HG03064 (cell line): ENCODE data around the gene TBKBP1.
"Not testable (repeated sequence)": the region's sequence is repeated elsewhere in the genome, so short reads cannot be mapped to it uniquely, and the experiment has no call there.

ENCODE experiments used
- ATAC-seq: cut with Tn5 transposase; IDR thresholded peaks from one replicate; pipeline ENCODE4 v1.9.1; 2021; ENCODE audit warnings: low read depth; ENCODE audit not compliant: unreplicated experiment

TBKBP1 gene

DNA sequence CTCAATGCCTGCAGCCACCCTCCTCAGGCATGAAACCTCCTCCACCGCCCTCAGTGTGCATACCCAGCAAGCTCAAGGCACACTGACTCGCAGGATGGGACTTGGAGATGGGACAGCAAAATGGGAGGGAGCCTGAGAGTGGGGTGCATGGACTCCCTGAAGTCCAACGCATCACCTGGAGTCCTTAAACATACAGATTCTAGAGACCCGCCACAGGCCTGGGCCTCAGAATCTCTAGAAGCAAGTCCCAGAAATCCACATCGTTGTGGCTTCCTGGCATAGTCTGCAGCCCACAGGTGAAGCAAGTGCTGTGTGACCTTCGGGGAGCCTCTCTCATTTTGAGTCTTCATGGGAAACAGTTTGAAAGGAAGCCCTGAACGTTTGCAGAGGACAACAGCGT lies 35.5 kb downstream of the TBKBP1 start:
- ATAC-seq, result no peak

DNA sequence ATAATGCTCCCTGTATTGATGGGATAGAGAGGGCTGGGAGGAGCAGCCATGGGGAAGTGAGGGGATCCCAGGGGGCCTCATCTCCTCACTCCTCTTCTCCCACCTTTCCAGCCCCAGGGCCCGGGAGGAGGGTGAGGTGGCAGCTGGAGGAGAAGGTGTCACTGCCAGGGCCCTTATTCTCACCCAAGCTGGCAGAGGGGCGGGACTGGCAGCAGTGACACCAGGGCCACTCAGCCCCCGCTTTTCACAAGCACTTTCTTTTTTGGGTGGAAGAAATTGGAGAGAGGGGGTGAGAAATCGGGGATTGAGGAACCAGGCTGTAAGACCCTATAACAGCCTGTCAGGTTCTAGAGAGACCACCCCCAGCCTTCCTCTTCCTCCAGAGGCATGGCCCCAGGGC lies 36.7 kb downstream of the TBKBP1 start:
- ATAC-seq, result no peak

DNA sequence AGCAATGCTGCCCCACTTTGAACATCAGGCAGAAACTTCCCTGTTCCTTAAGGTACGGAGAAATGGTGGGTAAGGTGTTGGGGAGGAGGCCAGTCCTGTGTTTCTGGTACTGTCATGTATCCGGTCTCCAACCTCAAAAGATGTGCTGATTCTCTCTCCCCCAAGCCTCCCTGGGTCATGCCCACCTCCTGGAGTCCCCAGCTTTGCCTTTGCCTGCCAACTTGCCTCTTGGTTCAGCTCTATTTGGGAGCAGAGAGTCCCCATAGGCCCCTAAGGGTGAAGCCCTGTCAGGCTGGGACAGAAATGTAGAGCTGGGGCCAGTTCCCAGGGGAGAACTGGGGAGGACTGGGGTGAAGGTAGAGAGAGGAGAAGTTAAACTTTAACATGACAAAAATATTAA lies 37.4 kb downstream of the TBKBP1 start:
- no peak for ATAC-seq

DNA sequence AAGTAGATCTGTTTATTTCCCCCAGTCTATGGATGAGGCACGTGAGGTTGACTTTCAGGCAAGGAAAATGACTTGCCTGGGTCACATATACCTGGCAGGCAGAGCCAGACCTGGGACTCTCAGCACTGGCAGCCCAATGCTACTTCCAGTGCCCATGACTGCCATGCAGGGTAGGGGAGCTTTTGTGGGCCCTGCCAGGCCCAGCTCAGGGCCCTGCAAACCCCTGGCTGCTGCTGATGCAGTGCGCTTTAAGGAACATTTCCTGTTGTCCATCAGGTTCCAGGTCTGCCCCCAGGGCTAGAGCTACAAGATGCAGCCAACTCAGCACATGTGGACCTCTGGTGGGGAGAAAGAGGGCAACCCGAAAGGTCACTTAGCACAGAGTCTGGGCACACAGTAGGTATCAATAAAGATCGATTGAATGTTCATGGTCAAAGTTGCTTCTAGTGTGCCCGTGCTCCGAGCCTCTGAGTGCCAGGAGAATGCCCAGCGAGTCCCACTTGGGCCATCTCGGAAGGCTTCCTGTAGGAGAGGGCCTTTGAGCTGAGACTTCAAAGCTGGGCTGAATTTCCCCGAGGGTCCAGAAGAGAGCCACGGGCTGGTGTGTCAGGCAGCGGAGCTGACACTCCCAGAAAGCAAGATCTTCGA lies 38.6 kb downstream of the TBKBP1 start:
- no peak for ATAC-seq

DNA sequence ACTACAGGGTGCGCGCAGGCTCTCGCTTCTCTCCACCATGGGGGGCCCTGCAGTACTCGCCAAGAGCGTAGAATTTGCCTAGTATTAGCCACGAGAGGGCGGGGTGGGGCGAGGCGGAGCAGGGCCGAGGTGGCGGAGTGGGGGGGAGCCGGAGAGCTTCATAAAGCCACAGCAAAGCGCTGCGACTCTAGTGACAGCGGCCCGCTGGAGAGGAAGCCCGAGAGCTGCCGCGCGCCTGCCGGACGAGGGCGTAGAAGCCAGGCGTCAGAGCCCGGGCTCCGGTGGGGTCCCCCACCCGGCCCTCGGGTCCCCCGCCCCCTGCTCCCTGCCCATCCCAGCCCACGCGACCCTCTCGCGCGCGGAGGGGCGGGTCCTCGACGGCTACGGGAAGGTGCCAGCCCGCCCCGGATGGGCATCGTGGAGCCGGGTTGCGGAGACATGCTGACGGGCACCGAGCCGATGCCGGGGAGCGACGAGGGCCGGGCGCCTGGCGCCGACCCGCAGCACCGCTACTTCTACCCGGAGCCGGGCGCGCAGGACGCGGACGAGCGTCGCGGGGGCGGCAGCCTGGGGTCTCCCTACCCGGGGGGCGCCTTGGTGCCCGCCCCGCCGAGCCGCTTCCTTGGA lies 39.2 kb downstream of the TBKBP1 start, which contains the start of gene TBX21:
TSS of gene TBX21 (plus strand) at position 190 of the 627 bp plus-strand sequence. CDS start at position 409, 219 bp downstream.
- ATAC-seq, result peak; percentile 42

DNA sequence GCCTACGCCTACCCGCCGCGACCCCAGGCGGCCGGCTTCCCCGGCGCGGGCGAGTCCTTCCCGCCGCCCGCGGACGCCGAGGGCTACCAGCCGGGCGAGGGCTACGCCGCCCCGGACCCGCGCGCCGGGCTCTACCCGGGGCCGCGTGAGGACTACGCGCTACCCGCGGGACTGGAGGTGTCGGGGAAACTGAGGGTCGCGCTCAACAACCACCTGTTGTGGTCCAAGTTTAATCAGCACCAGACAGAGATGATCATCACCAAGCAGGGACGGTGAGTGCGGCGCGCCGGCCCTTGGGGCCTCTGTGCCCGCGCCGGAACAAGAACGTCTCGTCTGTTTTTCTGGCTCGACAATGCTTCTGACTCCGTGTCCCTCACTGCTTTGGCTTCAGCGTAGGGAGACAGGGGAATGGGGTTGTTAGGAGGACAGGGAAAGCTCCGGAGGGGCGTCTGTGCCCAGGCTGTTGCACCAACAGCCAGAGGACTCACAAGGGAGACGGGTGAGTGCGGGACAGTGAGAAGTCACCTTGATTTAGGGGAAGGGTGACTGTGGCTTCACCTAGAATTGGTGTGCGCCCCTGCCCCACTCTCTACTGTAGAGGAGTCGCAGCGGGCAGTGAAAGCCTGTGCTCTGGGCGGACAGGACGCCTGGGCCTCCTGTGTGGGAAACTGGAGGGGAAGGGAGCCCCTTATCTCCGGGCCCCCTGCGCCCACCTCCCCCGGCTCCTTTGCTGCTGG lies 39.9 kb downstream of the TBKBP1 start:
- ATAC-seq, result peak; percentile 17

DNA sequence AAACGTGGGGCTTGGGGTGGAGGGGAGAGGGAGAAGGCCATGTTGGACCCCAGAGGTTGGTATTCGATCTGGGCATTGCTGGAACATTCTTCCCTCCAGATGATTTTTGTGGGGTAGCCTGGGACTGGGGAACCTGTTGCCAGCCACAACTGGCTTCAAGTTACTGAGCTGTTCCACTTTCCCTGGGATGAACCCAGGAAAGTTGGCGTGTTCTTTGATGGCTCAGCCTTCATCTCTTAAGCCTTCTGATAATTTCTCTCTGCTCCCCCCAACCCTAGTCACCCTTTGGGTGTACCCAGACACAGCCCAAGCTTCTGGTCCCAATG lies 41.1 kb downstream of the TBKBP1 start:
- ATAC-seq, result no peak

DNA sequence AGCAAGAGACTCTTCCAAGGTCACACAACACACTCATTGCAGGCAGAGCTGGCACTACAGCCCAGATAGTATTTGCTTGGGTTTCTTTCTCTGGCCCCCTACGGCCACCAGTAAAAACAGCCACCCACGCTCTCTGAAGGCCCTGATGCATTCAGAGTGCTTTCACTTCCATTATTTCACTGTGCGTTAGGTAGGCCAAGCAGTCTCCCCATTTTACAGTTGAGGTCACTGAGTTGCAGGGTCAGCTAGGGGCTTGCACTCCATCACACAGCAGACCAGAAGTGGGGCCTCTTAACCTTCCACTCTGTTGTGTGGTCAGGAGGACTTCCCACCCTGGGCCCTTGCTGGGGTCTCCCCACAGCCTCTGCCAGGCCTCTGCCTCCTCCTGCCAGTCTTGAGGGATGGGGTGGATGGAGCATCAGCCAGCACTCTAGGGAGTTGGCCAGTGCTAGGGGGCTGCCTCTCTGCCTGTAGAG lies 41.6 kb downstream of the TBKBP1 start:
- peak; percentile 40 for ATAC-seq

DNA sequence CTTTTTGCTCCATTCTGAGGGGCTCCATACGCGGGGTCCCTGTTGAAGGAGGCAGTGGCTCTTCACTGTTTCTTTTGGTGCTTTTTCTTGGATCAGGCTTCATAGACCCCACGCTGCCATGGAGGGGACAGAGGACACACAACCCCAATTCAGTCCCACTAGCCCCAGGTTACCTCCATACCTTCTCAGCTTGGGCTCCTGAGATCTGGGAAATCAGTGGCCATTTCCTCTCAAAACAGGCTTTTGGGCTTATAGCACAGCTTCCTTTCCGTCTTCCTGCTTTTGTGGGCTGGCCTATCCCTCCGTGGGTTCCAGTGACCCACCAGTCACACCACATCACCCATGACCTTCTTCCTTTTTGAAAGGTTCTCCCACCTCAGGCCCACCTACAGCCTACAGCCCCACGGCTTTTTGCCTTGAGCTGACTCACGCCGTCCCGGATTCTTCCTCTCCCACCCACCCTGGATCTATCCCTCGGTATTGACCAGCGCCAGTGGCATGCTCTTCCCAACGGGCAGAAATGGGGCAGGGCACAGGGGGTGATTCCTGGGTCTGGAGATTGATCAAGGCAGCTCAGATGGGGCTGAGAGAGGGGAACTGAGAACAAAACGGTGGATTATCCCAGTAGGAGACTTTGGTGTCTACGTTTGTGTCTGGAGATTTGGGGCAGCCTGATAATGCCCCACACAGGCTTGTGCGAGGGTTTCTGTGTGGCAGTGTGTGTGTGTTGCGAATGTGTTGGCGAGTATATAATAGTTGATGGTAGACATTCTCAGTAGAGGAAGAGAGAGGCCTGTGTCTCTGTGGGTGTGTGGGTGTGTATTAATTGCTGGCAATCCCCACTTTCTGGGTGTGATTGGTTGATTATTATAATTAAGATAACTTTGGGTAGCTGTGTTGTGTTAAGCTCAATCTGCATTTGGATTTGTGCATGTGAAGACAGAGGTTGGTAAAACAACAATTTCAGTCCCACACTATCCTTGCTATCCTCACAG lies 42.8 kb downstream of the TBKBP1 start:
- no peak for ATAC-seq

DNA sequence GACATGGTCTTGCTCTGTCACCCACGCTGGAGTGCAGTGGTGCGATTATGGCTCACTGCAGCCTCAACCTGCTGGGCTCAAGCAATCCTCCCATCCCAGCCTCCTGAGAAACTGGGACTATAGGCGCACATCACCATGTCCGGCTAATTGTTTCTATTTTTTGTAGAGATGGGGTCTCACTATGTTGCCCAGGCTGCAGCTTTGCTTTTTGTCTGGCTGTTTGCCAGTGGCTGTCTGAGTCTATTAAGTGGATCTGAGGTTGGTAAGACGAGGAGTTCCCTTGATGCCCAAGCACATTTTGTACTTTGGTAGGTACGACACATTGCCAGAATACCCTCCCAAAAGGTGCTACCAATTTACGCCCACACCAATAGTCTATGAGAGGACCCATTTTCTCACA lies 44.2 kb downstream of the TBKBP1 start:
- no peak for ATAC-seq

DNA sequence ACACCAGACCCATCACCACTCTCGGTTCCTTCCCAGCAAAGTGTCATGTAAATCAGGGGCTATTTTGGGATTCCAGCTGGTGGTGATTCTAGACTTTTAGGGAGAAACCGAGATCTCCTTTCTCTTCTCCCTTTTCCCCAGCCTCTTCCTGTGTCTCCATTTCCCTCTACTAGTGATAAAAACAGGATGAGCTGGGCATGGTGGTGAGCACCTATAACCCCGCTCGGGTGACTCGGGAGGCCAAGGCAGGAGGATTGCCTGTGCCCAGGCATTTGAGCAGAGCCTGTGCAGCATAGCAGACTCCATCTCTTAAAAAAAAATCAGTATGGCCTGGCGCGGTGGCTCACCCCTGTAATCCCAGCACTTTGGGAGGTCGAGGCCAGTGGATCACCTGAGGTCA lies 45.2 kb downstream of the TBKBP1 start:
- no peak for ATAC-seq

DNA sequence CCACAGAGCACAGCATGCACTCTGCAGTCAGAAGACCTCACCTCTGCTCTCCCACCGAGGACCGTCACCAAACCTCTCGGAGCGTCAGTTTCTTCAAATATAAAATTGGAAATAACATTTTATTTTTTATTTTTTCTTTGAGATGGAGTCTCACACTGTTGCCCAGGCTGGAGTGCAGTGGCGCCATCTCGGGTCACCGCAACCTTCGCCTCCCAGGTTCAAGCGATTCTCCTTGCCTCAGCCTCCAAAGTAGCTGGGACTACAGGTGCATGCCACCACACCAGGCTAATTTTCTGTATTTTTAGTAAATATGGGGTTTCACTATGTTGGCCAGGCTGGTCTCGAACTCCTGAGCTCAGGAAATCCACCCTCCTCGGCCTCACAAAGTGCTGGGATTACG lies 46.0 kb downstream of the TBKBP1 start:
- not testable (repeated sequence) for ATAC-seq

DNA sequence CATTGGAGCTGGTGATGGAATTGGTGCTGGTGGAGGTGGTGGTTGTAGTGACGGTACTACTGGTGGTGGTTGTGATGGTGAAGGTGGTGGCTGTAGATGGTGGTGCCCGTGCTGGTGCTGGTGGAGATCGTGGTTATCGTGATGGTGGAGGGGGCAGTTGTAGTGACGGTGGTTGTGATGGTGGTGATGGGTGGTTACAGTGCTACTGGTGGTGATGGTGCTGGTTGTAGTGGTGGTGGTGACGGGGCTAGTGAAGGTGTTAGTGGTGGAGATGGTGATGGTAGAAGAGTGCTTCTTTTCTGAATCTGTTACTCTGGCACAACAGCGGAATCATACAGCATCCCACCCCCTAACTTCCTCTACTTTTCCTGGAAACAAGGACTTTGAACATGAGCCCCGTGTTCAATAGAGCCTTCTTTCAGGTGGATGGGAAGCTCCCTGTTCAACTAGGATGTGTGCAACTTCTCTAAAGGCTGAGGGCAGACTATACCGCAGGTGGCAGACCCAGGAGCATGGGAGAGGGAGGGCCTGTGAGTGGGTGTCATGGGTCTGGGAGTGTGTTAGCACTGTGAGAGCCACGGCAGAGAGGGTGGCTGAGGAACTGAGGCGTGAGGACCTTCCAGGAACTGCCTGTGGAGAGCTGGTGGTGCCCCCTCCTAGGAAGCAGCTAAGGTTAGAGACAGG lies 47.3 kb downstream of the TBKBP1 start:
- ATAC-seq, result no peak

DNA sequence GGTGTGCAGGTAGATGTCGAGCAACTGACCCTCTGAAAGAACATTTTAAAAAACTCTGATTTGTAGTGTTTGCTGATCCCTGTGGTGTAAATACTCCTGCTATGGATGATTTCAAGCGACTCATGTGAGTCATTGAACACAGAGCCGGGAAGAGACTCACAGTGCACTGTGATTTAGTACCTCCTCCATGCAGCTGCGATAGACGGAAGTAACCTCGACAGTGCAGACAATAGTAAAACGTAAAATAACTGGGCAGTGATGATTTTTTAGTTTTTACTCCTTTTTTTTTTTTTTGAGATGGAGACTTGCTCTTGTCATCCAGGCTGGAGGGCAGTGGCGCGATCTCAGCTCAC lies 47.8 kb downstream of the TBKBP1 start:
- no peak for ATAC-seq

DNA sequence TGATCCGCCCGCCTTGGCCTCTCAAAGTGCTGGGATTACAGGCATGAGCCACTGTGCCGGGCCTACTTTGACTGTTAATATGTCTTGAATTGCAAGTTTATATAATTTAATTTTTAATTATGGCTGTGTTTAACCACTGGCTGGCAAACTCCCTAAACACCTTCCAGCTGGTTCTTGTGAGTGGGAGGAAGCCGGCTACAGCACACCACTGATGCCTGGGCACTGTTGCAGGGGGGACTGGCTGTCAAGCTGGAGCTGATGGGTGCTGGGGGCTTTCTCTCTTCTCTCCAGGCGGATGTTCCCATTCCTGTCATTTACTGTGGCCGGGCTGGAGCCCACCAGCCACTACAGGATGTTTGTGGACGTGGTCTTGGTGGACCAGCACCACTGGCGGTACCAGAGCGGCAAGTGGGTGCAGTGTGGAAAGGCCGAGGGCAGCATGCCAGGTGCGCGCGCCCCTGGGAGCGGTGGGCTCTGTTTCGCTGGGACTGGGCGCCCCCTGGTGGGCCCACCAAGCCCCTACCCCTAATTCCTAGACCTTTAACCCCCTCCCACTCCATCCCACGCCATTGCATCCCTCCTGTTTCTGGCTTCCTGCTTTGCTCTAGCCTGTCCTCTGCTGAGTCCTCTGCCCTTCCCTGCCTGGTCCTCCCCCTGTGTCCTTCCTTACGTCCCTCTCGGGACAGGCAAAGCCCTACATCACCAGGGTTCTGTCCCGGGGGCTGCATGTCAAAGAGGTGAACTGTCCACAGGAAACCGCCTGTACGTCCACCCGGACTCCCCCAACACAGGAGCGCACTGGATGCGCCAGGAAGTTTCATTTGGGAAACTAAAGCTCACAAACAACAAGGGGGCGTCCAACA lies 48.6 kb downstream of the TBKBP1 start:
- ATAC-seq, result no peak

DNA sequence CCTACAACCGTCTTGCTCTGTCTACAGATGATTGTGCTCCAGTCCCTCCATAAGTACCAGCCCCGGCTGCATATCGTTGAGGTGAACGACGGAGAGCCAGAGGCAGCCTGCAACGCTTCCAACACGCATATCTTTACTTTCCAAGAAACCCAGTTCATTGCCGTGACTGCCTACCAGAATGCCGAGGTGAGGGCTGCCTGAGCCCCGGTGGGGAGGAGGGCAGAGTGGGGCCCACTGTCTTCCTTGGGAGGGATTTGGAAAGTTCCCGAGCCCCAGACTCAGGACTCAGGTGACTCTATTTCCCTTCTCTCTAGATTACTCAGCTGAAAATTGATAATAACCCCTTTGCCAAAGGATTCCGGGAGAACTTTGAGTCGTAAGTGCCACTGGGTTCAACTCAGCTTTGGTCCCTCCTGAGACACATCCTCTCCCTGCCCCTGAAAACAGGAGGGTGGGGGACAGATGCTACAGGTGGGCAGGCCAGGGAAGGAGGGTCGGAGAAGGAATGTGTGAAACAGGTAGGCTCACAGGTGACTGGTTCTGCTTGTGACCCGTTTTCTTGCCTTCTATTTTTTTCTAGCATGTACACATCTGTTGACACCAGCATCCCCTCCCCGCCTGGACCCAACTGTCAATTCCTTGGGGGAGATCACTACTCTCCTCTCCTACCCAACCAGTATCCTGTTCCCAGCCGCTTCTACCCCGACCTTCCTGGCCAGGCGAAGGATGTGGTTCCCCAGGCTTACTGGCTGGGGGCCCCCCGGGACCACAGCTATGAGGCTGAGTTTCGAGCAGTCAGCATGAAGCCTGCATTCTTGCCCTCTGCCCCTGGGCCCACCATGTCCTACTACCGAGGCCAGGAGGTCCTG lies 50.4 kb downstream of the TBKBP1 start:
- no peak for ATAC-seq

DNA sequence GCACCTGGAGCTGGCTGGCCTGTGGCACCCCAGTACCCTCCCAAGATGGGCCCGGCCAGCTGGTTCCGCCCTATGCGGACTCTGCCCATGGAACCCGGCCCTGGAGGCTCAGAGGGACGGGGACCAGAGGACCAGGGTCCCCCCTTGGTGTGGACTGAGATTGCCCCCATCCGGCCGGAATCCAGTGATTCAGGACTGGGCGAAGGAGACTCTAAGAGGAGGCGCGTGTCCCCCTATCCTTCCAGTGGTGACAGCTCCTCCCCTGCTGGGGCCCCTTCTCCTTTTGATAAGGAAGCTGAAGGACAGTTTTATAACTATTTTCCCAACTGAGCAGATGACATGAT lies 51.0 kb downstream of the TBKBP1 start:
- ATAC-seq, result no peak

DNA sequence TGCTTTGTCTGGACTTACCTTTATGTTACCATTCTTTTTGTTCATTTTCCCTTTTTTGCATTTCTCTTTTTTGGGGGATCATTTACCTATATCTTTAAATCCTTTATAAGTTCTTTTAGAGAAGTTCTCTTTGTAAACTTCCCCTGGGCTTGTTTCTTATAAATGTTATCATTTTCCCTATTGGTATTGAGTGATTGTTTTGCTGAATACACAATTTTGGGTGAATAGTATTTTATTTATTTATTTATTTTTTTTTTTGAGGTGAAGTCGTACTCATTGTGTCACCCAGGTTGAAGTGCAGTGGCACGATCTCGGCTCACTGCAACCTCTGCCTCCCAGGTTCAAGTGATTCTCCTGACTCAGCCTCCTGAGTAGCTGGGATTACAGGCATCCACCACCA lies 57.5 kb downstream of the TBKBP1 start:
- no peak for ATAC-seq
